K562 (cell line): ENCODE data around the gene LBR. TPM values are rescaled to one million over a fixed set of nuclear protein-coding genes. Genes with fewer than 3 reads are reported as not detected.

Experiments
- ATF1 ChIP-seq, 2 experiments: fragments of 450-650 bp in 1 of 2; IDR thresholded peaks; 2 replicates each; pipeline ENCODE4 v1.6.1; 2016; ENCODE audit warnings: missing compliant biosample characterization in 1 of 2, missing genetic modification characterization in 1 of 2
- ATF7 ChIP-seq: fragments of 450-650 bp; IDR thresholded peaks from 2 replicates; pipeline ENCODE4 v1.7.1; 2014; ENCODE audit warnings: mild to moderate bottlenecking, moderate library complexity
- DIDO1 ChIP-seq: fragments of 450-650 bp; IDR thresholded peaks from 2 replicates; pipeline ENCODE4 v1.6.1; 2016; ENCODE audit warnings: low read depth, missing biosample characterization, missing genetic modification characterization
- EHMT2 ChIP-seq: fragments of 450-650 bp; IDR thresholded peaks from 2 replicates; pipeline ENCODE4 v1.6.1; 2018; ENCODE audit warnings: antibody characterized with exemption
- EP300 ChIP-seq: IDR thresholded peaks from 2 replicates; pipeline ENCODE4 v1.6.1; 2012; ENCODE audit warnings: low read length, improper control_type of control experiment
- HMBOX1 ChIP-seq: sonication (generic); IDR thresholded peaks from 2 replicates; pipeline ENCODE4 v1.6.1; 2016
- HNRNPLL ChIP-seq: fragments of 200-400 bp; formaldehyde crosslinking; IDR thresholded peaks from 2 replicates; pipeline ENCODE4 v1.6.1; 2017; ENCODE audit warnings: low read length, low read depth, mild to moderate bottlenecking; ENCODE audit not compliant: poor library complexity, severe bottlenecking
- MIER1 ChIP-seq: fragments of 450-650 bp; IDR thresholded peaks from 2 replicates; pipeline ENCODE4 v1.6.1; 2016; ENCODE audit warnings: antibody characterized with exemption, mild to moderate bottlenecking, low read depth
- MTA2 ChIP-seq: fragments of 450-650 bp; IDR thresholded peaks from 2 replicates; pipeline ENCODE4 v1.6.1; 2016; ENCODE audit warnings: low read depth
- PATZ1 ChIP-seq: fragments of 250-450 bp; sonication (Bioruptor Pico); IDR thresholded peaks from 2 replicates; pipeline ENCODE4 v1.5.0; 2020; ENCODE audit warnings: mild to moderate bottlenecking, borderline replicate concordance
- PPARD ChIP-seq: fragments of 250-450 bp; sonication (Bioruptor Pico); IDR thresholded peaks from 2 replicates; pipeline ENCODE4 v1.8.0; 2022; ENCODE audit warnings: inconsistent platforms, mild to moderate bottlenecking, moderate library complexity
- RNF2 ChIP-seq: sonication (generic); IDR thresholded peaks from 2 replicates; pipeline ENCODE4 v1.6.1; 2016
- SMAD2 ChIP-seq: fragments of 150-350 bp; IDR thresholded peaks from 2 replicates; pipeline ENCODE4 v1.6.1; 2014; ENCODE audit warnings: low read depth, mild to moderate bottlenecking, low read length
- SMARCC2 ChIP-seq: fragments of 450-650 bp; IDR thresholded peaks from 2 replicates; pipeline ENCODE4 v1.6.1; 2017; ENCODE audit warnings: antibody characterized with exemption, moderate library complexity, mild to moderate bottlenecking, low read depth
- WHSC1 ChIP-seq: IDR thresholded peaks from one replicate; pipeline ENCODE4 v1.6.1; 2012; ENCODE audit warnings: low read length, control low read depth, inconsistent platforms
- polyA plus RNA-seq, 8 experiments: library from polyadenylated mRNA; depleted of rRNA in 4 of 8; stranded (reverse) in 5 of 8; unstranded in 3 of 8; fragments of >200 nt; fragmentation: Nextera tagmentation in 2 of 8; fragmentation: Illumina TruSeq in 1 of 8; extraction: Ambion mirVana in 2 of 8; extraction: Trizol in 1 of 8; gene quantifications; 2 replicates each; pipeline versions ENCODE4 v1.2.1 to v1.2.3, GENCODE V29; 2011 to 2014; ENCODE audit warnings: inconsistent platforms in 1 of 8, missing spikeins in 1 of 8
- total RNA-seq, 7 experiments: library from RNA; depleted of rRNA in 6 of 7; stranded (reverse); fragments of >200 nt in 6 of 7; fragmentation: Illumina TruSeq in 2 of 7; extraction: Trizol in 2 of 7; gene quantifications; 2 replicates each; pipeline versions ENCODE4 v1.2.1 to v1.2.3, GENCODE V29; 2011 to 2021; ENCODE audit warnings: low replicate concordance in 1 of 7
- TF ChIP-seq, protein P1 (sequence below), 2 experiments: fragments of 250-450 bp in 1 of 2; fragments of 450-650 bp in 1 of 2; sonication (Bioruptor Pico) in 1 of 2; IDR thresholded peaks; 2 replicates each; pipeline versions ENCODE4 v1.6.1 to v1.8.0; 2016 to 2021; ENCODE audit warnings: mild to moderate bottlenecking in 2 of 2, moderate library complexity in 2 of 2, missing compliant biosample characterization in 1 of 2, missing genetic modification characterization in 1 of 2

LBR gene
- total and polyA plus RNA-seq, 9 of the 15 experiments (the other 6 are each of a cell fraction or from before 2014, with no cell fraction given) = 102 to 229 (median 197) TPM

DNA sequence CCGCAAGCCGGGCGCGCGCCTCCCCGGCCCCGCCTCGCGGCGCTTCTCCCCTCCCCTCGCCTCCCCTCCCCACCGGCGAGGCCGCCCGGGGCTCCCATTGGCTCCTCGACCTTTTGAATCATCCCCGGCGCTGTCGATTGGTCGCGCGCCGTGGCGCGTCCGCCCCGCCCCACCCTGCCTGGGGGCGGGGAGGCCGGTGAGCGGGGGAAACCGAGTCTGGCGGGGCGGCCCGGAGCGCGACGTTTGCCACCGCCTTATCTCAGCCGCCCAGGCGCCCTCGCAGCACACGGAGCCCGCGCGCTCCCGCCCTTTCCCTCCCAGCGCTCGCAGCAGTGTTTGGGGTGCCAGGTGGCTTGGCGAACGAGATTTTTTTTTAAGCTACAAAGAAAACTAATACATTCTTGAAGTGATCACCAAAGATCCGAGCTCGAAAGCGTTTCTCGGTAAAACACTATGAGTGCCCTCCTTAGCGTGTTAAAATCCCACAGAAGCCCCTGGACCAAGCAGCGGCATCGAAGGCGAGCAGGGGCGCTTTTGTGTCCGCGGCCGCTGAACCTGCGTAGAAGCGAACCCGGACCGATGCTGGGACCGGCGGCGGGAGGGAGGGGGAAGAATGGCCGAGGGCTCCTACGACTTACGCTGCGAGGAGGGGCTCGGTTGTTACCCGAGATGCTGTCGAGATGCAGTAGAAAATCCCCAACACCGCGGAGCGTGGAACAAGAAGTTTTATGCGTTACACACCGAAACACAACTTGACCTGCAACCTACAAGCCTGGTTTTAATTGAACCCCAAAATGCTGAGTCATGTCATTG, 436 bp upstream of the LBR start (continued):
- no peak for TF ChIP-seq ATF1 (CRISPR knock-in tag; IDR thresholded peaks at IDR 0.05)
- TF ChIP-seq ATF1 (tag; IDR thresholded peaks at IDR 0.05) = peak; percentile 90
- no peak for TF ChIP-seq DIDO1
- TF ChIP-seq MIER1 = peak; percentile 69; the same call in 1 of the 2 replicates
- TF ChIP-seq, protein P1, sequence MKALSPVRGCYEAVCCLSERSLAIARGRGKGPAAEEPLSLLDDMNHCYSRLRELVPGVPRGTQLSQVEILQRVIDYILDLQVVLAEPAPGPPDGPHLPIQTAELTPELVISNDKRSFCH (CRISPR knock-in tag; IDR thresholded peaks at IDR 0.05) = no peak
- TF ChIP-seq, protein P1 (tag; IDR thresholded peaks at IDR 0.05) = peak; percentile 48; the same call in 1 of the 2 replicates
- TF ChIP-seq PATZ1 (CRISPR knock-in tag) = peak; percentile 12; the same call in 1 of the 2 replicates
- TF ChIP-seq SMARCC2 = no peak; the same call in none of the 2 replicates
- peak; percentile 76 for TF ChIP-seq ATF7
- TF ChIP-seq MTA2 = peak; percentile 83
- TF ChIP-seq PPARD = no peak
- TF ChIP-seq HMBOX1 = no peak
- peak; percentile 35 for TF ChIP-seq RNF2
- no peak; the same call in 1 of the 2 replicates for TF ChIP-seq EHMT2
- TF ChIP-seq SMAD2 = no peak
- TF ChIP-seq EP300 = peak; percentile 85
- peak; percentile 57 for TF ChIP-seq HNRNPLL
- no peak for TF ChIP-seq WHSC1
